ENCODE results near the gene GFOD1.

Gene GFOD1

GRCh38 chr6:13315896-13316295, 171.5 kb downstream of the GFOD1 start:
- no peak for DNase-seq (ENCODE audit: low read depth)

DNA sequence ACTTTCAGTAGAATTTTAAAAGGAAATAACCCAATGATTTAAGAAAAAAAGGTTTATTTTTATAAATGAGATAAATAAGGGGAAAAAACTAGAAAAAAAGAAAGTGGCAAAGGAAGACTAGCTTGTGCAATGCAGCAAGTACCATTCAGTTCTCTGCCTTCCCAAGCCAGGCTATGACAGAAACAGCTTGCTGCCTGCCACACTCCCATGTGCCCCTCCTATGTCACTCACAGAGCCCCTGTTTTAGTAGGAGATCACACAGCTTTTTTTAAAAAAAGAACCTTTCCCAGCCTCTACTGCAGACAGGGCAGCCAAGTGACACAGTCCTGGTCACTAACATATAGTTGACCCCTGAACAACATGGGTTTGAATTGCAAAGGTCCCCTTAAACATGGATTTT, 172.6 kb downstream of the GFOD1 start:
- no peak for DNase-seq (ENCODE audit: low read depth)

DNA sequence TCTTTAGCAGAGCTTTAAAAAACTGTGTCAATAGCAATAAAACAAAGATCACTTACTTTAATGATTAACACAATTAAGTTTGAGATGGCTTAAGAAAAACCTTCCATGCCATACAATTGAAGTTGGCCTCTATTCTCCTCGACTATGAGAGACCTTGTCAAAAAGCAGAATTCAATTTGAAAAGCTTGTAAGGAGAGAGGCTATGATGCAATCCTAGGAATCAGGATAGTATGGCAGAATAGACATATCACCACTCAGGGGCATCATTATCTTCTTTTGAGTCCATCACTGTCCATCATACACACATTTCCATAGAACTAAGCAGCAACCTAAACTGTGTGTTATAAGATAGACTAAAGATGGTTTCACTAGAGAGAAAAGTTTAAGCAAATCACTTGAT, 176.2 kb downstream of the GFOD1 start:
- no peak for DNase-seq (ENCODE audit: low read depth)

GRCh38 chr6:13308332-13308731, 179.1 kb downstream of the GFOD1 start:
- DNase-seq (ENCODE audit: low read depth) = no peak
